ENCODE data around the gene LACC1. TPM values are rescaled to one million over a fixed set of nuclear protein-coding genes. Genes with fewer than 3 reads are reported as not detected.

Gene LACC1
- total RNA-seq (2014; rRNA removed; shearing (Covaris generic)) (8.2 and 21.2 TPM in 2 replicates), polyA plus RNA-seq (2016; fragmentation: Nextera tagmentation; extraction: Ambion mirVana) (6.4 TPM in 2 replicates)

DNA sequence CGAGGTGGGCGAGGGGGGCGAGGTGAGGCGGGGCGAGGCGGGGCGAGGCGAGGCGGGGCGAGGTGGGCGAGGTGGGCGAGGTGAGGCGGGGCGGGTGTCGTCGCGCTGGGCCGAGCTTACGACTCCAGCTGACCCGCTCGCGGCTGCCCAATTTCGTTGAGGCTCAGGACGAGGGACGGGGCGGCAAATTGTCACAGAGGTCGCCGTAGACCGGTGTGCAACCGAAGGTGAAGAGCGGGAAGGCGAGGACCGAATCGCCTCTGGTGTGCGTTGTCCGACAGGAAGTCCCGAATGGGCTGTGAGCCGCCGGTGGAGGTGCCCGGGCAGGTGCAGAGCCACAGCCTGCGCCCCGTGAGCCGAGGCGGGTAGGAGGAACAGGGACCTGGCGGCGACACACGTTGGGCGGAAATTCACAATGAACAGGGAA is at the start of gene LACC1:
TSS of gene LACC1 (plus strand) at position 150 of the 427 bp plus-strand sequence. CDS start 1,082 bp downstream, outside the sequence.
- H3K9ac ChIP-seq: peak within 1 kb of the TSS; percentile 91
- no peaks in the 10 kb centered on the region for H3K9me3 ChIP-seq (ENCODE audit: low read depth)
- peak within 1 kb of the TSS; percentile 82 for H2AFZ ChIP-seq
- H3K79me2 ChIP-seq (ENCODE audit: insufficient read depth): no peaks in the 10 kb centered on the region
- peak within 1 kb of the TSS; percentile 78 for H3K4me2 ChIP-seq (ENCODE audit: unreplicated experiment)
- H3K27me3 ChIP-seq (replicated peaks; ENCODE audit: insufficient read depth): no peaks in the 10 kb centered on the region
- no peak for TF ChIP-seq EZH2phosphoT487 (IDR thresholded peaks at IDR 0.05; ENCODE audit: insufficient read depth, low read depth)
- TF ChIP-seq EZH2 (IDR thresholded peaks at IDR 0.05; ENCODE audit: insufficient read depth, poor library complexity, severe bottlenecking): no peak
- 1 to 3% methylated on average over 16 to 47 of the region's 48 CpGs for WGBS, 2 experiments (ENCODE audit: low coverage in 1 of 2, low lambda C conversion rate in 2 of 2, missing lambda C conversion rate in 2 of 2)
- H3K36me3 ChIP-seq (ENCODE audit: low read depth): no peaks in the 10 kb centered on the region
- peak within 1 kb of the TSS; percentile 86 for H3K4me3 ChIP-seq
- H3K27ac ChIP-seq: peak within 1 kb of the TSS; percentile 76
- H3K4me1 ChIP-seq (ENCODE audit: insufficient read depth): peaks cover 5% of the 10 kb centered on the region; the same call in 1 of the 2 replicates
- no peaks in the 10 kb centered on the region for H3K9me2 ChIP-seq (ENCODE audit: insufficient read depth)
- H3F3A ChIP-seq (ENCODE audit: insufficient read depth): 0 out of 2 replicates have a peak, but pooled peaks cover 13% of the 10 kb centered on the region
- in situ Hi-C loops (cut with MboI): loop anchor here (10.0 kb wide), 1 partner anchor 795 kb away; no protein-coding TSS in a partner anchor
- no peak for DNase-seq
- H4K20me1 ChIP-seq (ENCODE audit: insufficient read depth): no peaks in the 10 kb centered on the region

DNA sequence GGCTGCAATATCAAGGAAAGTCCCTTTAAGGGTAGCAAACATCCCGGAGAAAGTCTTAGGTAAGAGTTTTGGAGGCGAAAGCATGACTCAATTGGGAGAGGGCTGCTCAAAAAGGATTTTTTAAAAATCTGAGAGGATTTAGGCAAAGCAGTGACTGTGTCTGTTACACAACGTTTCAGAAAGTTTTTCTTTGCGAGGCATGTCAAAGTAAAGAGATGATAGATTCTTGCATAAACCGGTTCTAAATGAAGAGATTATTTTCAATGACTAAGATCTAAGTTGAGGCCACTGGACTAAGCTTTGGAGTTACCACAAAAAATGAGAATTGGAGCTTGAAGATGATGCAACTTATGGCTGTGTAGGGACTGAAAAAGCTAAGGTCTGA is 49.2 kb upstream of the LACC1 start:
- H3K27ac ChIP-seq: peak overlapping the region; percentile 73
- H3K79me2 ChIP-seq (ENCODE audit: insufficient read depth): no peaks in the 10 kb centered on the region
- H3K27me3 ChIP-seq (replicated peaks; ENCODE audit: insufficient read depth): no peaks in the 10 kb centered on the region
- peak overlapping the region; percentile 52 for H2AFZ ChIP-seq
- no peak for TF ChIP-seq EZH2phosphoT487 (IDR thresholded peaks at IDR 0.05; ENCODE audit: insufficient read depth, low read depth)
- no peak for TF ChIP-seq EZH2 (IDR thresholded peaks at IDR 0.05; ENCODE audit: insufficient read depth, poor library complexity, severe bottlenecking)
- peaks cover 21% of the 10 kb centered on the region for H3K4me1 ChIP-seq (ENCODE audit: insufficient read depth)
- H3K4me3 ChIP-seq: peak overlapping the region; percentile 35
- in situ Hi-C loops (cut with MboI): no loop called here
- H3K9me2 ChIP-seq (ENCODE audit: insufficient read depth): no peaks in the 10 kb centered on the region
- H3K9me3 ChIP-seq (ENCODE audit: low read depth): peaks cover 3% of the 10 kb centered on the region
- H3K4me2 ChIP-seq (ENCODE audit: unreplicated experiment): peak overlapping the region; percentile 51
- no peaks in the 10 kb centered on the region for H4K20me1 ChIP-seq (ENCODE audit: insufficient read depth)
- no peaks in the 10 kb centered on the region for H3K36me3 ChIP-seq (ENCODE audit: low read depth)
- peaks cover 23% of the 10 kb centered on the region for H3F3A ChIP-seq (ENCODE audit: insufficient read depth)
- 12 to 14% methylated on average over 5 of the region's 5 CpGs for WGBS, 2 experiments (ENCODE audit: low coverage in 1 of 2, low lambda C conversion rate in 2 of 2, missing lambda C conversion rate in 2 of 2)
- H3K9ac ChIP-seq: peak overlapping the region; percentile 47; the same call in 1 of the 2 replicates
- peak; percentile 89 for DNase-seq

DNA sequence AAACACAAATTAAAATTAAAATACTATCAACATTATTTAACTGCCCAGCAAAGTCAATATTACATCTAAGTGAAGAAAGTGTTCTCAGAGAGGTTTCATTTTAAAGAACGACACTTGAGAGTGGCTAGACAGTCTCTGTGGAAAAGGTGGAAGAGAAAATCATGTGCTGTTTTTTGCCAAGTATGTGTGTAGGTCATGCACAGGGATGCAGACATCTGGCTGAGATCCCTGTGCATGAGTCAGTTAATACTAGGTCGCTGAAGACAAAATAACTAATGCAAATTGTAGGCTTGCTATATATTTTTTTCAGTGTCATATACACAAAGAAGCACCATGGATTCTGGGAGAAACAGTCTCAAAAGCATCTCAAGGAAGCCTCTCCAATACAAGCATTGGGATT is 48.6 kb upstream of the LACC1 start:
- 62 to 72% methylated on average over 2 of the region's 2 CpGs for WGBS, 2 experiments (ENCODE audit: low coverage in 1 of 2, low lambda C conversion rate in 2 of 2, missing lambda C conversion rate in 2 of 2)
- H3K4me1 ChIP-seq (ENCODE audit: insufficient read depth): peaks cover 26% of the 10 kb centered on the region
- H3K4me3 ChIP-seq: peak overlapping the region; percentile 35; the same call in 1 of the 2 replicates
- peak overlapping the region; percentile 52; the same call in 1 of the 2 replicates for H2AFZ ChIP-seq
- peak overlapping the region; percentile 73 for H3K27ac ChIP-seq
- TF ChIP-seq EZH2 (IDR thresholded peaks at IDR 0.05; ENCODE audit: insufficient read depth, poor library complexity, severe bottlenecking): no peak
- TF ChIP-seq EZH2phosphoT487 (IDR thresholded peaks at IDR 0.05; ENCODE audit: insufficient read depth, low read depth): no peak
- H3K27me3 ChIP-seq (replicated peaks; ENCODE audit: insufficient read depth): no peaks in the 10 kb centered on the region
- H3K79me2 ChIP-seq (ENCODE audit: insufficient read depth): no peaks in the 10 kb centered on the region
- H3K36me3 ChIP-seq (ENCODE audit: low read depth): no peaks in the 10 kb centered on the region
- H3K9me2 ChIP-seq (ENCODE audit: insufficient read depth): no peaks in the 10 kb centered on the region
- in situ Hi-C loops (cut with MboI): no loop called here
- peak overlapping the region; percentile 51 for H3K4me2 ChIP-seq (ENCODE audit: unreplicated experiment)
- DNase-seq: peak; percentile 48
- H3F3A ChIP-seq (ENCODE audit: insufficient read depth): peaks cover 23% of the 10 kb centered on the region
- no peaks in the 10 kb centered on the region for H3K9me3 ChIP-seq (ENCODE audit: low read depth)
- H3K9ac ChIP-seq: peak overlapping the region; percentile 47; the same call in 1 of the 2 replicates
- no peaks in the 10 kb centered on the region for H4K20me1 ChIP-seq (ENCODE audit: insufficient read depth)

DNA sequence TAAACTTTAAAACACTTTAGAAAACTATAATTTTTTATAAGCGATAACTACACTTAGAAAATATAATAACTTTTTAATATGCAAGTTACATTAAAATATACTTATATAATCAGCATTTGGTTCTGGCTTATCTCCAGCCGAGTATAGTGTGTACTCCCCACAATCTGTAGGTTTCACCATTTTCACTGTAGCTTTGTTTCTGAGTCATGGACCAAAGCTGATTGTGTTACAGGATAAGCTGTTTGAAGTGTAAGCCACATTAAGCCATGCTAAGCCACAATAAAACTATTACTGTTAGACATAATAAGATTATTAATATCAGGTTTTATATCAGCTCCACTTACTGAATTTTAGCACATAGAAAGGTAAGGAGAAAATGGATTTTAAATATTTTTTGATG is 44.0 kb upstream of the LACC1 start:
- in situ Hi-C loops (cut with MboI): no loop called here
- Histone ChIP-seq H3K4me1 (ENCODE audit: insufficient read depth) (peaks cover 37% of the 10 kb centered on the region), H2AFZ (no peak overlapping the region), H3F3A (ENCODE audit: insufficient read depth) (peaks cover 18% of the 10 kb centered on the region), H3K27me3 (replicated peaks; ENCODE audit: insufficient read depth) (no peaks in the 10 kb centered on the region), H3K4me2 (ENCODE audit: unreplicated experiment) (no peak overlapping the region), H3K9me2 (ENCODE audit: insufficient read depth) (no peaks in the 10 kb centered on the region), H3K9me3 (ENCODE audit: low read depth) (no peaks in the 10 kb centered on the region), H3K9ac (no peak overlapping the region), H3K27ac (no peak overlapping the region), H3K4me3 (no peak overlapping the region), H3K79me2 (ENCODE audit: insufficient read depth) (no peaks in the 10 kb centered on the region), H3K36me3 (ENCODE audit: low read depth) (no peaks in the 10 kb centered on the region), H4K20me1 (ENCODE audit: insufficient read depth) (no peaks in the 10 kb centered on the region)
- DNase-seq: peak; percentile 37
- TF ChIP-seq EZH2phosphoT487 (IDR thresholded peaks at IDR 0.05; ENCODE audit: insufficient read depth, low read depth): no peak
- no peak for TF ChIP-seq EZH2 (IDR thresholded peaks at IDR 0.05; ENCODE audit: insufficient read depth, poor library complexity, severe bottlenecking)
- 88 to 96% methylated on average over 2 of the region's 2 CpGs for WGBS, 2 experiments (ENCODE audit: low coverage in 1 of 2, low lambda C conversion rate in 2 of 2, missing lambda C conversion rate in 2 of 2)

All from GM23248 (cell line).